Thoracic aorta (tissue), 2 donors: ENCODE data around the gene SSTR4. TPM values are rescaled to one million over a fixed set of nuclear protein-coding genes. Genes with fewer than 3 reads are reported as not detected.

Experiments
- ATAC-seq: fragments of 150-250 bp; one replicate; pipeline ENCODE4 v1.8.0; 2017; ENCODE audit warnings: low read depth; ENCODE audit not compliant: insufficient number of reproducible peaks, low FRiP score
- DNase-seq: peaks from one replicate; pipeline ENCODE4 v3.0.0-alpha.2; 2020; ENCODE audit warnings: low spot score
- H3K27ac ChIP-seq, 2 donors: fragments of 200-600 bp; sonication (generic); 1 replicate in 1 of 2; 2 replicates in 1 of 2; pipeline ENCODE4 v1.5.1; 2016; ENCODE audit warnings: mild to moderate bottlenecking in 2 of 2, moderate library complexity in 2 of 2
- H3K27me3 ChIP-seq: fragments of 200-600 bp; sonication (generic); replicated peaks from 2 replicates; pipeline ENCODE4 v1.6.0; 2016; ENCODE audit warnings: mild to moderate bottlenecking; ENCODE audit not compliant: insufficient read depth
- H3K36me3 ChIP-seq: fragments of 200-600 bp; sonication (generic); one replicate; pipeline ENCODE4 v1.5.1; 2016
- H3K4me1 ChIP-seq, 2 donors: fragments of 200-600 bp; sonication (generic); 1 replicate in 1 of 2; 2 replicates in 1 of 2; pipeline versions ENCODE4 v1.5.1 to v1.6.0; 2016; ENCODE audit warnings: low read depth in 2 of 2, mild to moderate bottlenecking in 1 of 2; ENCODE audit not compliant: control insufficient read depth in 1 of 2
- H3K4me3 ChIP-seq: fragments of 200-600 bp; sonication (generic); 2 replicates; pipeline ENCODE4 v1.5.1; 2016; ENCODE audit warnings: mild to moderate bottlenecking
- H3K9me3 ChIP-seq: fragments of 200-600 bp; sonication (generic); 2 replicates; pipeline ENCODE4 v1.5.1; 2016
- total RNA-seq, 2 donors: library from RNA; depleted of rRNA; stranded (reverse); fragments of >200 nt; gene quantifications; one replicate each; pipeline versions ENCODE4 v1.1.0 to v1.2.3, GENCODE V29; 2016
- TF ChIP-seq, protein P1 (sequence below): fragments of 200-600 bp; sonication (generic); IDR thresholded peaks from one replicate; pipeline ENCODE4 v1.5.1; 2019; ENCODE audit warnings: antibody characterized with exemption

Gene SSTR4
- total RNA-seq, 2 donors from 2014 or later: not detected

DNA sequence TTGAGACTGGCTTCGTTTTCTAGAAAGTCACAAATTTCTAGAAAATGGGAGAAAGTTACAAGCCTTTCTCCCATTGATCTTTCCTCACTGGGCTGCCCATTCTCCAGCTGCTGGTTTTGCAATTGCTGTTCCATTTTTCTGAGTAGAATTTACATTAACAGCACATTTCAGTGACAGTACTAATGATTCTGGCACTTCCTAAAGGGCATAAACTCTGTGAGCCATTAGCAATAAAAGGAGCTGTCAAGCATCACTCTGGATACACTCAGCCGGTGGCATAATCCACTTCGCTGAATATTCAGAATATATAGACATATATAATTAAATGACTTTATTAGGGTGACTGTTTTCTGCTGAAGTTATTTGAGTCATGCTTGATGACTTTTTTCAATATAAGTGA, 6.7 kb upstream of the SSTR4 start:
- TF ChIP-seq, protein P1, sequence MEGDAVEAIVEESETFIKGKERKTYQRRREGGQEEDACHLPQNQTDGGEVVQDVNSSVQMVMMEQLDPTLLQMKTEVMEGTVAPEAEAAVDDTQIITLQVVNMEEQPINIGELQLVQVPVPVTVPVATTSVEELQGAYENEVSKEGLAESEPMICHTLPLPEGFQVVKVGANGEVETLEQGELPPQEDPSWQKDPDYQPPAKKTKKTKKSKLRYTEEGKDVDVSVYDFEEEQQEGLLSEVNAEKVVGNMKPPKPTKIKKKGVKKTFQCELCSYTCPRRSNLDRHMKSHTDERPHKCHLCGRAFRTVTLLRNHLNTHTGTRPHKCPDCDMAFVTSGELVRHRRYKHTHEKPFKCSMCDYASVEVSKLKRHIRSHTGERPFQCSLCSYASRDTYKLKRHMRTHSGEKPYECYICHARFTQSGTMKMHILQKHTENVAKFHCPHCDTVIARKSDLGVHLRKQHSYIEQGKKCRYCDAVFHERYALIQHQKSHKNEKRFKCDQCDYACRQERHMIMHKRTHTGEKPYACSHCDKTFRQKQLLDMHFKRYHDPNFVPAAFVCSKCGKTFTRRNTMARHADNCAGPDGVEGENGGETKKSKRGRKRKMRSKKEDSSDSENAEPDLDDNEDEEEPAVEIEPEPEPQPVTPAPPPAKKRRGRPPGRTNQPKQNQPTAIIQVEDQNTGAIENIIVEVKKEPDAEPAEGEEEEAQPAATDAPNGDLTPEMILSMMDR: no peak
- H3K4me3 ChIP-seq: no peak overlapping the region
- ATAC-seq (no peak), DNase-seq (no peak)
- H3K27ac ChIP-seq: no peak overlapping the region
- no peaks in the 10 kb centered on the region for H3K36me3 ChIP-seq
- no peaks in the 10 kb centered on the region for H3K4me1 ChIP-seq
- H3K9me3 ChIP-seq: no peaks in the 10 kb centered on the region
- H3K27me3 ChIP-seq: no peaks in the 10 kb centered on the region

DNA sequence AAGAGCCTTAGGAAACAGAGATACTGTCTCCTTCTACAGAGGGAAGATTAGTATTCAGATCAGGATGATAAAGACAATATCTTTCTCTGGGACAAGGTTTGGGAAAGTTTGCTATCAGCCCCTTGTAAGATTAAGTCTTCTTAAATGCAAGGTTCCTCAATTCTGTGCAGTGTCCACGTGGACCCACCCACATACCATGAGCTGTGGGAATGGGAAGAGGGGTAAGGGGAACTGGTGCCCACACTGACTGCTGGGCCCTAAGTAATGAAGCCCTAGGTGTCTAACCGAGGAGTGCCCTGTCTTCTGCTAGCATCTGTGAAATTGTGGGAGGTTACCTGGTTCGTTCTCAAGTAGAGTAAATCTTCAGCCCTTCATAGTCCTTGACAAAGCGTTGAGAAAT, 5.8 kb upstream of the SSTR4 start:
- no peaks in the 10 kb centered on the region for H3K36me3 ChIP-seq
- ATAC-seq (no peak), DNase-seq (no peak)
- no peaks in the 10 kb centered on the region for H3K9me3 ChIP-seq
- no peaks in the 10 kb centered on the region for H3K27me3 ChIP-seq
- no peaks in the 10 kb centered on the region for H3K4me1 ChIP-seq
- no peak overlapping the region for H3K27ac ChIP-seq
- TF ChIP-seq, protein P1: no peak
- H3K4me3 ChIP-seq: no peak overlapping the region

DNA sequence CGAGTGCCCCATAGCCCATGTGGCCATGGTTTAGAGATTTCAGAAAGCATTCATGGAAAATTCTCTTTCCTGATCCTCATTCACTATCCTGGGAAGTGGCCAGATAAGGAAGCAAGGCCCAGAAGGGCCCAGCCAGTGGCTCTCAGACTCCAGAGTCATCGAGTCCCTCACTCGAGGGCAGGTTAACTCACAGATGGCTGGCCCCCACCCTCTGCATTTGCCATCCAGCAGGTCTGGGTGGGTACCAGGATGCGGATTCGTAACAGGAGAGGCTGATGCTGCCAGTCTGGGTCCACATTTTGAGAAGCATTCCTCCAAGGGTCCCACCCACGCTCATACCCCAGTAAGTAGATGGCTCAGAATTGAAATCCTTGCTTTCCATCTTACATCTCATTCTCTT, 3.8 kb upstream of the SSTR4 start:
- DNase-seq: no peak
- no peaks in the 10 kb centered on the region for H3K27me3 ChIP-seq

DNA sequence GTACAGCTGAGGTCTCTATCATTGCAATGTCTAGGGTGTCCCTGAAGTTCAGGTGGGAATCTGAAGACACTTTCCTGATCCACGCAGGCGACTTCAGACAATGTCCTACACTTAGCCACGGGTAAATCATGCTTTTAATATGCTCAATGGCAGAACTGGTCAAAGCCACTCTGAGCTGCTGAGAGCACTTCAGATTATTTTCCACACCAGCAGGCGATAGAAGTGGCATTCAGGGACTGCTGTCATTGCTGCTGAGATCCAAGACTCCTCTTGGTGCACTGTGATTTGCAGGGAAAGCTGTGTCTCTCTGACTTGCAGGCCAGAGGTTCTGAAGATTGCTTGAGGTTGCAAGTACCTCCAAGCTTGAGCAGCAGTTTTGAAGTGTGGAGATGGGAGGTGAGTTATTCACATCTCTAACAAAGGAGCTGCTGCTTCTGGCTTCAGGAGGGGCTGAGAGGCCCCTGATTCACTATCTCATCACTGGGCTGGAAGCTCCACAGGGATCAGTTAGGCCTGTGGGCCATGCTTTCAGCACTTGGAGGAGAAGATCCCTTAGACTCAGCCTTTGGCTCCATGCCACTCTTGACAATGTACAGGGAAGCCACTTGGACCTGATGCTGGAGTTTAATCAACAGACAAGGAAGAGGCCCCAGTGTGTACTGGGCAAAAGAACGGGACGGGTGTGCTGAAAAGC, 2.9 kb upstream of the SSTR4 start:
- no peaks in the 10 kb centered on the region for H3K27me3 ChIP-seq
- ATAC-seq: no peak
- no peaks in the 10 kb centered on the region for H3K9me3 ChIP-seq
- TF ChIP-seq, protein P1: no peak
- H3K4me3 ChIP-seq: no peak overlapping the region
- no peaks in the 10 kb centered on the region for H3K4me1 ChIP-seq
- no peak for DNase-seq
- no peak overlapping the region for H3K27ac ChIP-seq
- H3K36me3 ChIP-seq: no peaks in the 10 kb centered on the region

More for the DNA sequence above, 3.8 kb upstream of the SSTR4 start:
- TF ChIP-seq, protein P1: no peak
- H3K4me3 ChIP-seq: no peak overlapping the region
- H3K9me3 ChIP-seq: no peaks in the 10 kb centered on the region
- H3K36me3 ChIP-seq: no peaks in the 10 kb centered on the region
- no peak overlapping the region for H3K27ac ChIP-seq
- no peaks in the 10 kb centered on the region for H3K4me1 ChIP-seq
- ATAC-seq: no peak

DNA sequence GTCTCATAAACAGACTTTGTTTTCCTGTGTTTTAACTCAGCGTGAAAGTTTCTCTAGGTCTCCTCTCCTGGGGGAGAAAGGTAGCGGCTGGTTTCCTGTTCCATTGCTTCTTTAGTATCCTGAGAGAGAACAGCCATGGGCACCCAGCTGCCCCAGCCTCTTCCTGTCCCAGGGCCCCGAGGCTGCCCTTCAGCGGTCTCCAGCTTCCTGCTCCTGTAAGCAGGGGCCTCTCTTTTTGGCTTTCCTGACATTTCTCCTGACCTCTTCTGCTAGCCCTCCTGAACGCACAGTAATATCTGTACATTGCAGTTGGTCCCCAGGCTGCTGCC, 2.4 kb upstream of the SSTR4 start:
- no peaks in the 10 kb centered on the region for H3K9me3 ChIP-seq
- H3K4me3 ChIP-seq: no peak overlapping the region
- H3K4me1 ChIP-seq: no peaks in the 10 kb centered on the region
- no peak for DNase-seq
- TF ChIP-seq, protein P1: no peak
- H3K27ac ChIP-seq: no peak overlapping the region
- no peaks in the 10 kb centered on the region for H3K27me3 ChIP-seq
- no peaks in the 10 kb centered on the region for H3K36me3 ChIP-seq
- ATAC-seq: no peak
